Measurements from ENCODE around the gene RALBP1.

DNA sequence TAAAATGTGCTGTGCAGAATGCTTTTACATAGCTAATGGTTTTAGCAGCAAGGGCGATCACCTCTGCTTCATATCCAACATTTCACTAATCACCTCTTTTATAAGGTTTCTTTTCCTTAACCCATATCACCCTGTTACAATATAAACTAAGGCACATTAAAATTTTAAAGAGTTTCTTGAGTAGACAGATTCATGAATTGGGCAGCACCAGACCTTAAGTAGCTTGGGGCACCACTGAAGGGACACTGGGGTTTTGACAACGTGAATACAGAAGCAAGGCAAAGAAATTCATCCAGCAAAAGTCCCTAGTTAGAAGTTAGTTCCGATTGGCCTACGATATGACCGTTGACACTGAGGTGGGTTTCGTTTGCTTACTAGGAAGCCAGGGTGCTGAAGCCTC, 44.0 kb upstream of the RALBP1 start:
- TF ChIP-seq, protein P1, sequence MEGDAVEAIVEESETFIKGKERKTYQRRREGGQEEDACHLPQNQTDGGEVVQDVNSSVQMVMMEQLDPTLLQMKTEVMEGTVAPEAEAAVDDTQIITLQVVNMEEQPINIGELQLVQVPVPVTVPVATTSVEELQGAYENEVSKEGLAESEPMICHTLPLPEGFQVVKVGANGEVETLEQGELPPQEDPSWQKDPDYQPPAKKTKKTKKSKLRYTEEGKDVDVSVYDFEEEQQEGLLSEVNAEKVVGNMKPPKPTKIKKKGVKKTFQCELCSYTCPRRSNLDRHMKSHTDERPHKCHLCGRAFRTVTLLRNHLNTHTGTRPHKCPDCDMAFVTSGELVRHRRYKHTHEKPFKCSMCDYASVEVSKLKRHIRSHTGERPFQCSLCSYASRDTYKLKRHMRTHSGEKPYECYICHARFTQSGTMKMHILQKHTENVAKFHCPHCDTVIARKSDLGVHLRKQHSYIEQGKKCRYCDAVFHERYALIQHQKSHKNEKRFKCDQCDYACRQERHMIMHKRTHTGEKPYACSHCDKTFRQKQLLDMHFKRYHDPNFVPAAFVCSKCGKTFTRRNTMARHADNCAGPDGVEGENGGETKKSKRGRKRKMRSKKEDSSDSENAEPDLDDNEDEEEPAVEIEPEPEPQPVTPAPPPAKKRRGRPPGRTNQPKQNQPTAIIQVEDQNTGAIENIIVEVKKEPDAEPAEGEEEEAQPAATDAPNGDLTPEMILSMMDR (IDR thresholded peaks at IDR 0.05) = no peak
- TF ChIP-seq POLR2A (IDR thresholded peaks at IDR 0.05) = no peak

Data from Peyer's patch (tissue), 4 donors.